Ishikawa (cell line): ENCODE results near the gene C10orf53.

Experiments used
- EP300 ChIP-seq: IDR thresholded peaks from 2 replicates; pipeline ENCODE4 v1.6.1; 2012; ENCODE audit warnings: borderline replicate concordance
- RAD21 ChIP-seq: IDR thresholded peaks from 2 replicates; pipeline ENCODE4 v1.6.1; 2012; ENCODE audit warnings: low read depth
- TF ChIP-seq, protein P1 (sequence below): IDR thresholded peaks from 2 replicates; pipeline ENCODE4 v1.6.1; 2012
- TF ChIP-seq, protein P2 (sequence below): IDR thresholded peaks from 2 replicates; pipeline ENCODE4 v1.6.1; 2012; ENCODE audit warnings: low read depth, mild to moderate bottlenecking

DNA sequence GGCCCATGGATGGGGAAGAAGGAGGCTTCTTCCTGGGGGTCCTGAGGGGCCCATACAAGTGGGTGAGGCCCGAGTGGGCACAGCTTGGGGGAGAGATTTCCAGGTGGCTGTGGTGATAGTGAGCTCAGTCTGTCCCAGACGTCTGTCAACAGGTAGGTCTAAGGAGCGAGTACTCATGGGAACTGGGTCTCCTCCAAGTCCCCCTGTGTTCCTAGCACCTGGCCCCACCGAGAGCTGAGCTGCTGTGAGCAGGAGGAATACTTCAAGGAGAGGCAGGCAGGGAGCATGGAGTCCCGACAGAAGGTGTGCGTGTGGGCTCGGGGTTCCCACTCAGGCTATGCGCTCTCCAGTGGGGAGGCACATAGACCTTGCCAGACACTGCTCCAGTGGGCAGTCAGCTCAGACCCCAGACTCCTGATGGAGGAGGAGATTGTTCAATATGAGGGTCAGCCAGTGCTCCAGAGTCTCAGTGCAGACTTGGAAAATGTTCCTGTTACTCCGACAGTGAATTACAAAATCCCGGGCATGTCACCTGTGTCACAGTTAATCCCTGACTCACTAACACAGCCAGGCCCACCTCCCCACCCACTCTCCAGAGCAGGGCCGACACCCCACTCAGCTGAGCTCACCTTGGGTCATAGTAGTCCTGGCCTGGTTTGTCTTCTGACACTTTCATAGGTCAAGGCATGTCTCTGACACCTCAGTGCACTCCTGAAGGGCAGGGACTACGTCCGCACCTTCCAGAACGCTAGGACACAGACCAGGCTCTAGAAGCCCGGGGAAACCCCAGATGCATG is 28.2 kb upstream of the C10orf53 start:
- TF ChIP-seq RAD21 (no peak), EP300 (no peak)
- TF ChIP-seq, protein P1, sequence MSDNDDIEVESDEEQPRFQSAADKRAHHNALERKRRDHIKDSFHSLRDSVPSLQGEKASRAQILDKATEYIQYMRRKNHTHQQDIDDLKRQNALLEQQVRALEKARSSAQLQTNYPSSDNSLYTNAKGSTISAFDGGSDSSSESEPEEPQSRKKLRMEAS, result no peak
- TF ChIP-seq, protein P2, sequence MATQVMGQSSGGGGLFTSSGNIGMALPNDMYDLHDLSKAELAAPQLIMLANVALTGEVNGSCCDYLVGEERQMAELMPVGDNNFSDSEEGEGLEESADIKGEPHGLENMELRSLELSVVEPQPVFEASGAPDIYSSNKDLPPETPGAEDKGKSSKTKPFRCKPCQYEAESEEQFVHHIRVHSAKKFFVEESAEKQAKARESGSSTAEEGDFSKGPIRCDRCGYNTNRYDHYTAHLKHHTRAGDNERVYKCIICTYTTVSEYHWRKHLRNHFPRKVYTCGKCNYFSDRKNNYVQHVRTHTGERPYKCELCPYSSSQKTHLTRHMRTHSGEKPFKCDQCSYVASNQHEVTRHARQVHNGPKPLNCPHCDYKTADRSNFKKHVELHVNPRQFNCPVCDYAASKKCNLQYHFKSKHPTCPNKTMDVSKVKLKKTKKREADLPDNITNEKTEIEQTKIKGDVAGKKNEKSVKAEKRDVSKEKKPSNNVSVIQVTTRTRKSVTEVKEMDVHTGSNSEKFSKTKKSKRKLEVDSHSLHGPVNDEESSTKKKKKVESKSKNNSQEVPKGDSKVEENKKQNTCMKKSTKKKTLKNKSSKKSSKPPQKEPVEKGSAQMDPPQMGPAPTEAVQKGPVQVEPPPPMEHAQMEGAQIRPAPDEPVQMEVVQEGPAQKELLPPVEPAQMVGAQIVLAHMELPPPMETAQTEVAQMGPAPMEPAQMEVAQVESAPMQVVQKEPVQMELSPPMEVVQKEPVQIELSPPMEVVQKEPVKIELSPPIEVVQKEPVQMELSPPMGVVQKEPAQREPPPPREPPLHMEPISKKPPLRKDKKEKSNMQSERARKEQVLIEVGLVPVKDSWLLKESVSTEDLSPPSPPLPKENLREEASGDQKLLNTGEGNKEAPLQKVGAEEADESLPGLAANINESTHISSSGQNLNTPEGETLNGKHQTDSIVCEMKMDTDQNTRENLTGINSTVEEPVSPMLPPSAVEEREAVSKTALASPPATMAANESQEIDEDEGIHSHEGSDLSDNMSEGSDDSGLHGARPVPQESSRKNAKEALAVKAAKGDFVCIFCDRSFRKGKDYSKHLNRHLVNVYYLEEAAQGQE, result no peak
